Erythroblast (primary cell): ENCODE results near the gene KIFC1.

Experiments used
- GATA1 ChIP-seq: IDR thresholded peaks from 2 replicates; pipeline ENCODE4 v1.6.1; 2011; ENCODE audit warnings: low read depth, mild to moderate bottlenecking, control low read depth, low read length, moderate library complexity
- POLR2A ChIP-seq: IDR thresholded peaks from 2 replicates; pipeline ENCODE4 v1.6.1; 2011; ENCODE audit warnings: mild to moderate bottlenecking, low read length

- TF ChIP-seq POLR2A (no peak), GATA1 (no peak)
Observed at GRCh38 chr6:33384581-33385020, 7.0 kb upstream of the KIFC1 start.
